Stimulated activated naive CD8-positive, alpha-beta T cell treated with anti-CD3 and anti-CD28 coated beads, Interleukin-15, amount 100 ng/mL, for 72 hours (primary cell): Measurements from ENCODE around the gene CAST.
"Not testable (repeated sequence)": the region's sequence is repeated elsewhere in the genome, so short reads cannot be mapped to it uniquely, and the experiment has no call there.

Experiments
- ATAC-seq: fragments of 150-1000 bp; cut with Tn5 transposase; 2 replicates; pipeline ENCODE4 v1.10.0; 2021; ENCODE audit warnings: mild to moderate bottlenecking, moderate library complexity
- DNase-seq, 2 donors: peaks; one replicate each; pipeline ENCODE4 v3.0.0; 2021 to 2022
- H3K27ac Mint-ChIP-seq, 2 donors: one replicate each; pipeline ENCODE4 v1.8.0; 2022; ENCODE audit warnings: mild to moderate bottlenecking in 2 of 2, mixed read lengths in 2 of 2, moderate library complexity in 2 of 2
- H3K27me3 Mint-ChIP-seq: one replicate; pipeline ENCODE4 v1.8.0; 2022; ENCODE audit warnings: mixed read lengths
- H3K4me1 Mint-ChIP-seq: one replicate; pipeline ENCODE4 v1.8.0; 2022; ENCODE audit warnings: mild to moderate bottlenecking, mixed read lengths
- H3K4me3 Mint-ChIP-seq, 2 donors: one replicate each; pipeline ENCODE4 v1.8.0; 2022; ENCODE audit warnings: mild to moderate bottlenecking in 2 of 2, mixed read lengths in 2 of 2, moderate library complexity in 1 of 2
- H3K9me3 Mint-ChIP-seq, 2 donors: one replicate each; pipeline ENCODE4 v1.8.0; 2022; ENCODE audit warnings: mixed read lengths in 2 of 2

Gene CAST, protein sequence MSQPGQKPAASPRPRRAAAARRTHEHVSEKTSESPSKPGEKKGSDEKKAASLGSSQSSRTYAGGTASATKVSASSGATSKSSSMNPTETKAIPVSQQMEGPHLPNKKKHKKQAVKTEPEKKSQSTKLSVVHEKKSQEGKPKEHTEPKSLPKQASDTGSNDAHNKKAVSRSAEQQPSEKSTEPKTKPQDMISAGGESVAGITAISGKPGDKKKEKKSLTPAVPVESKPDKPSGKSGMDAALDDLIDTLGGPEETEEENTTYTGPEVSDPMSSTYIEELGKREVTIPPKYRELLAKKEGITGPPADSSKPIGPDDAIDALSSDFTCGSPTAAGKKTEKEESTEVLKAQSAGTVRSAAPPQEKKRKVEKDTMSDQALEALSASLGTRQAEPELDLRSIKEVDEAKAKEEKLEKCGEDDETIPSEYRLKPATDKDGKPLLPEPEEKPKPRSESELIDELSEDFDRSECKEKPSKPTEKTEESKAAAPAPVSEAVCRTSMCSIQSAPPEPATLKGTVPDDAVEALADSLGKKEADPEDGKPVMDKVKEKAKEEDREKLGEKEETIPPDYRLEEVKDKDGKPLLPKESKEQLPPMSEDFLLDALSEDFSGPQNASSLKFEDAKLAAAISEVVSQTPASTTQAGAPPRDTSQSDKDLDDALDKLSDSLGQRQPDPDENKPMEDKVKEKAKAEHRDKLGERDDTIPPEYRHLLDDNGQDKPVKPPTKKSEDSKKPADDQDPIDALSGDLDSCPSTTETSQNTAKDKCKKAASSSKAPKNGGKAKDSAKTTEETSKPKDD

GRCh38 chr5:96661855-96662724, at the start of gene CAST:
Gene CAST (plus strand): TSS chr5:96662376. CDS start chr5:96662423, 47 bp downstream.
- H3K4me1 Mint-ChIP-seq: peaks cover 44% of the 10 kb centered on the region
- peak within 1 kb of the TSS; percentile 95 to 98 for H3K4me3 Mint-ChIP-seq
- ATAC-seq (peak; percentile 83), DNase-seq (peak; percentile 79 to 83)
- peak within 1 kb of the TSS; percentile 95 to 97 for H3K27ac Mint-ChIP-seq
- H3K27me3 Mint-ChIP-seq: peaks cover 10% of the 10 kb centered on the region
- no peaks in the 10 kb centered on the region for H3K9me3 Mint-ChIP-seq

DNA sequence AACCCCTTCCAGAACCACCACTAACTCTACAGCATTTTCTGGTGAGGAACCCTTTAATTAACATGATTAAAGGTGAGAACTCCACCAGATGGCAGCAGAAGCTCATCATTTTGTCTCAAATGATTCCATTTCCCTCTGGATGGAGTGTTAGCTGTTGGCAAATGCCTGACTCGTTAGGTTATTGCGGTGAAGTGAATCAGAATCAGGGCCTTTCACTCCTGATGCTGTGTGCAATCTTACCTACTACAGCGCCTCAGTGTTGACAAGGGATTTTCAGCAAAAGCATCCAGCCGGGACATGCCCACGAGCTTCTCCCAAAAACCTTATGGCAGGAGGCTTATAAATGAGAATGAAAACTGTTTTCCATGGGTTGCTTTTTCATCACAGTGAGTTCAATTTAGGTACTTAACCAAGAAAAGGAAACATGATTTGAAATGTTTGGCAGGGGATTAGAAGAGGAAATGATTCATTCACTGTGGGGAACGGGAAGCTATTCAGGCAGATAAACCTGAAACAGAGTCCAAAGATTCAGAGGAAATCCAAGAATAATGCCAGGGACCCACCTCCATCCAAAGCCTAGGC, 48.0 kb upstream of the CAST start:
- no peak overlapping the region for H3K4me3 Mint-ChIP-seq
- peak; percentile 60 for ATAC-seq
- H3K27me3 Mint-ChIP-seq: peaks cover 41% of the 10 kb centered on the region
- H3K4me1 Mint-ChIP-seq: peaks cover 5% of the 10 kb centered on the region
- peaks cover 0 to 4% of the 10 kb centered on the region in 2 donors for H3K9me3 Mint-ChIP-seq
- DNase-seq: peak; percentile 17 to 34
- H3K27ac Mint-ChIP-seq: peak overlapping the region in 1 of 2 donors; percentile 48

DNA sequence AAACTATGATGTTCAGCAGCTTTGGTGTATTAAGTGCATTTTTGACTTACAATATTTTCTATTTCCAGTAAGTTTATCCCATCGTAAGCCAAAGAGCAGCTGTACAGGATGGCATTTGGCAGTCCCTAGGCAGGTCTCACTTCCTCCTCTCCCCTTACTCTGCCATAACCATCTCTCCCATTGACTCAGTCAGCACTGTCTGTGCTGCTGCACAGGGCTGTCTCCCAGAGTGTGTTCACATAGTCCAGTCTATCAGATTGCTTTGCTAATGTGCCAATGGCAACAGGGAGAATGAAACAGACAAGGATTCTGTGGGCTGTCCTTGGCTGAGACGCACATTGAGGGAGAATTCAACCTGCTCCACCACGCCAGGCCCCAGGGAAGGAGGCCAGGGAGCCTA, 47.0 kb upstream of the CAST start:
- peaks cover 5% of the 10 kb centered on the region for H3K4me1 Mint-ChIP-seq
- no peak overlapping the region for H3K4me3 Mint-ChIP-seq
- ATAC-seq (no peak), DNase-seq (no peak)
- no peak overlapping the region for H3K27ac Mint-ChIP-seq
- peaks cover 0 to under 1% of the 10 kb centered on the region in 2 donors for H3K9me3 Mint-ChIP-seq
- H3K27me3 Mint-ChIP-seq: peaks cover 36% of the 10 kb centered on the region

- Mint-ChIP-seq H3K27ac (no peak overlapping the region), H3K4me1 (peaks cover 5% of the 10 kb centered on the region), H3K4me3 (no peak overlapping the region), H3K27me3 (peaks cover 21% of the 10 kb centered on the region), H3K9me3 (no peaks in the 10 kb centered on the region)
- DNase-seq: no peak
- no peak for ATAC-seq
Measured at GRCh38 chr5:96616801-96617200, 45.4 kb upstream of the CAST start.

DNA sequence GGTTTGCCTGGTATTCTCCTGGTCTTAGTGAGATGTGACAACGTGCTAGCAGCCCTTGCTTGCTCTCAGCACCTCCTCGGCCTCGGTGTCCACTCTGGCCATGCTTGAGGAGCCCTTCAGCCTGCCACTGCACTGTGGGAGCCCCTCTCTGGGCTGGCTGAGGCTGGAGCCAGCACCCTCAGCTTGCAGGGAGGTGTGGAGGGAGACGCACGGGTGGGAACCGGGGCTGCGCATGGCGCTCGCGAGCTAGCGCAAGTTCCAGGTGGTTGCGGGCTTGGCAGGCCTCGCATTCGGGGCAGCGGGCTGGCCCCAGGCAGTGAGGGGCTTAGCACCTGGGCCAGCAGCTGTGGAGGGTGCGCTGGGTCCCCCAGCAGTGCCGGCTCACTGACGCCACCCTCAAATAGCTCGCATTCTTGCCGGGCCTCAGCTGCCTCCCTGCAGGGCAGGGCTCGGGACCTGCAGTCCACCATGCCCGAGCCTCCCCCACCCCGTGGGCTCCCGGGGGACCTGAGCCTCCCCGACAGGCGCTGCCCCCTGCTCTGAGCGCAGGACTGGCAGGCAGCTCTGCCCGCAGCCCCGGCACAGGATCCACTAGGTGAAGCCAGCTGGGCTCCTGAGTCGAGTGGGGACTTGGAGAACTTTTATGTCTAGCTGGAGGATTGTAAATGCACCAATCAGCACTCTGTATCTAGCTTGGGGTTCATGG, 43.7 kb upstream of the CAST start:
- H3K9me3 Mint-ChIP-seq, H3K4me3 Mint-ChIP-seq, H3K4me1 Mint-ChIP-seq, H3K27me3 Mint-ChIP-seq, DNase-seq, H3K27ac Mint-ChIP-seq: not testable (repeated sequence)
- ATAC-seq: peak; percentile 44

DNA sequence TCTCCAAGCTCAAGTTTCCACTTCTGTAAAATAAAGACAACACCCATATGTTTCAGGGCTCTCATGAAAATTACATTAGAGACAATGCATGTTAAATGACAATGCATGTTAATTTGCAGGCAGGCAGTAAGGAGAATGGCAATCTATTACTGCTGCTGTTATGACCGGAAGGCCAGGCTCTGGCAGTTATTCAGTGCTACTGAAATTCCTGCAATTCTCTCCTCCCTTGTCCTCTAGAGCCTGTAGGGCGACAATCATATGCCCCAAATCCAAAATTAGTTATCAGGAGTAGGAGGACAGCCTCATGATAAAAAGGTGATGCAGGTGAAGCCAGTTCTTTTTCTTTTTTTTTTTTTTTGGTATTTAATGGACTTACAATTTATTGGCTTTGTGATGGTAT, 42.2 kb upstream of the CAST start:
- Mint-ChIP-seq H3K27me3 (peaks cover 9% of the 10 kb centered on the region), H3K9me3 (no peaks in the 10 kb centered on the region), H3K27ac (no peak overlapping the region), H3K4me3 (no peak overlapping the region), H3K4me1 (no peaks in the 10 kb centered on the region)
- DNase-seq (no peak), ATAC-seq (no peak)

DNA sequence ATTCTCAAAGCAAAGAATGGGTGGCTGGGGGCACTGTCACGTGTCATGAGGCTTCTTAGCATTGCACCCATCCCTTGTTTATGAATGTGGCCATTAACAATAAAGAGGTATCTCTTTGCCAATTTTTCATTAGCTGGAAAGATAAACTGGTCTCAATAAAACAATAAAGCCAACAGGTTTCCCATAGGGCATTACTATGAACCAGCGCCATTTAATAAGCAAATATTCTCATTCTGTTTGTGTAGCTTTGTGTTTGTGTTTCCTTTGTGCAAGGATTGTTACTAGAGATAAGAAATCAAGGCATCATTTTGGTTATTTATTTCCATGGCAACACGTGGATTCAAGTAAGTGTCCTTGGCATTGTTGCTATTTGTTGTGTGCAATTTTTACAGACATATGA, 37.6 kb upstream of the CAST start:
- peaks cover 6% of the 10 kb centered on the region for H3K4me1 Mint-ChIP-seq
- H3K27me3 Mint-ChIP-seq: peaks cover 14% of the 10 kb centered on the region
- no peak for DNase-seq
- H3K9me3 Mint-ChIP-seq: no peaks in the 10 kb centered on the region
- ATAC-seq: no peak
- H3K4me3 Mint-ChIP-seq: no peak overlapping the region
- no peak overlapping the region for H3K27ac Mint-ChIP-seq

- Mint-ChIP-seq H3K4me3 (no peak overlapping the region), H3K27me3 (peaks cover 14% of the 10 kb centered on the region), H3K27ac (no peak overlapping the region), H3K4me1 (peaks cover 6% of the 10 kb centered on the region), H3K9me3 (no peaks in the 10 kb centered on the region)
- DNase-seq (no peak), ATAC-seq (no peak)
Measured at GRCh38 chr5:96625365-96625764, 36.8 kb upstream of the CAST start.

DNA sequence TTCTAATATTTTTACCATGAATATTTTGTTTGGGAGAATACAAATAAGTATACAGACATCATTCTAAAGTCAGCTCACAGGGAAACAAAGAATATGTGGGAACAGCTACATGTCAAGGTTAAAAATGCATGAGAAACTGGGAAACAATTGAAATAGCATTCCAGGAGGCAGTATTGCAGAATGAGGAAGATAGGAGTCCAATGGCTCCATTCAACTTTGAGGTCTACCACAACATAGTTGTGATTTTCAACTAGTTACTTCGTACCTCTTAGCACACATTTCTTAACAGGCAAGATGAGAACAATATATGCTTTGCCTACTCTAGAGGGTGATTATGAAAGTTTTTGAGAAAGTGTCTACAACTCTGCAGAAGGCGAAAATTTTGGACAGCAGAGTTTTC, 35.2 kb upstream of the CAST start:
- H3K9me3 Mint-ChIP-seq: no peaks in the 10 kb centered on the region
- no peak for ATAC-seq
- H3K4me3 Mint-ChIP-seq: no peak overlapping the region

DNA sequence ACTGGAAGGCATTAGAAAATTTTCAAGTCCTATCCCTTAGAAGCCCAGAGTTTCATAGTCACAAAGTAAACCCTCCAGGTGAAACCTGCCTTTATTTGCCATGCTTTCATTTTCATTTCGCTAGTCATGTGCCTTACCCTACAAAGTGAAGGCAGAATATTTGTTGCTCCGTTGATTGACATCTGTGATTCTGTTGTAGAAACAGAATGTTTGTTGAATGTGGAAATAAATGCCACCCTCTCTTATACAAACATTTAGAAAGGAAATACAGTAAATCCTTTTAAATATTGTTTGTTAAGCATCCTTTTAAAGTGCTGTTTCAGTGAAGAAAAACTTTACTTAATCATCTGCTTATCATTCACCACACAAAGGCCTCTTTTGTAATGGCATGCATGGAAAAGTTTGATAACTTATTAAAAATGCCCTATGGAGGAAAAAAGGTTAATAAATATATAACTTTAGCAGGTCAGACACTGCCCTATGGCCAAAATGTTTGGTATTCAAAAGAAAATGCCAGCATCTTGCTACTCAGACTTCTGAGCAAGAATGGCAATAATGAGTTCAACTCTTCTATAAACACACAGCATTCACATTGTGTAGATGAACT, 34.3 kb upstream of the CAST start:
- DNase-seq (no peak), ATAC-seq (no peak)
- no peaks in the 10 kb centered on the region for H3K9me3 Mint-ChIP-seq
- peaks cover 14% of the 10 kb centered on the region for H3K27me3 Mint-ChIP-seq
- no peak overlapping the region for H3K27ac Mint-ChIP-seq
- no peak overlapping the region for H3K4me3 Mint-ChIP-seq
- peaks cover 6% of the 10 kb centered on the region for H3K4me1 Mint-ChIP-seq

More for the DNA sequence above, 35.2 kb upstream of the CAST start:
- H3K27me3 Mint-ChIP-seq: peaks cover 14% of the 10 kb centered on the region
- H3K27ac Mint-ChIP-seq: no peak overlapping the region
- peaks cover 6% of the 10 kb centered on the region for H3K4me1 Mint-ChIP-seq
- DNase-seq: no peak

GRCh38 chr5:96628406-96628805, 33.8 kb upstream of the CAST start:
- Mint-ChIP-seq H3K4me3 (no peak overlapping the region), H3K27me3 (peaks cover 14% of the 10 kb centered on the region), H3K27ac (no peak overlapping the region), H3K4me1 (peaks cover 6% of the 10 kb centered on the region), H3K9me3 (no peaks in the 10 kb centered on the region)
- ATAC-seq: no peak
- no peak for DNase-seq

DNA sequence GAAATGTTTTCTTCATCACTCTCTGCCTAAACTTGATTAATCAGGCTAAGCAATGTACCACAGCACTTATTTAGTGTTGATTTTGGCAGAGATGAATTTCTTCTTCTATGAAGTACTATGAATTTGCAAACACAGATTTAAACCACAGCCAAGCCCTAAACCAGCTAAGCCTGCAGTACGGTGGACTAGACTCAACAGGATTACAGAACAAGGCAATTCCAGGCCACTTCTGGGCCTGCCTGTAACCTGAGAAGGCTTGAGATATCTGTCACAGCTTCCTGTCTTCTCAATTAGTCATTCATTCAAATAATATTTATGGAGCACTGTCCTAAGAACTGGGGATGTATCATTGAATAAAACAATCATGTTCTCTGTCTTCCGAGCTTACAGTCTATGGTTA, 32.4 kb upstream of the CAST start:
- peaks cover 6% of the 10 kb centered on the region for H3K4me1 Mint-ChIP-seq
- H3K9me3 Mint-ChIP-seq: no peaks in the 10 kb centered on the region
- H3K4me3 Mint-ChIP-seq: no peak overlapping the region
- DNase-seq (no peak), ATAC-seq (no peak)
- peaks cover 18% of the 10 kb centered on the region for H3K27me3 Mint-ChIP-seq
- no peak overlapping the region for H3K27ac Mint-ChIP-seq

DNA sequence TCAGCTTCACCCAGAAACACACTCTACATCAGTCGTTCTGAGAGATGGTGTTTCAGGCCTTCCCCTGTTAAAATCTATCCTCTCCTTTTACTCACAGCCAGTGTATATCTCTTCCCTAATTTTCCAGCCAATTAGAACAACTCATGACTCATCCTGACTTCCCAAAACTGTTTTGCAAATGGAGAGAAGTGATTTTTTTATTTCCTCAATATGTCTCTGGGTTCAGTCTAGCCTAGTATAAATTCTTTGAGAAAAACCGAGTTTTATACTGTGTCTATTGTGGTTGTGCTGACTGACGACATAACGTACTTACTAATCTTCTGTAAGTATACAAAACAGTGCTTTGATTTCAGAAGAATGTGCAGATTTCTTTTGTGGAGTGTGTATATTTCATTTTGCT, 28.4 kb upstream of the CAST start:
- H3K4me3 Mint-ChIP-seq: no peak overlapping the region
- ATAC-seq (no peak), DNase-seq (no peak)
- no peak overlapping the region for H3K27ac Mint-ChIP-seq
- H3K27me3 Mint-ChIP-seq: peaks cover 9% of the 10 kb centered on the region
- H3K4me1 Mint-ChIP-seq: no peaks in the 10 kb centered on the region
- H3K9me3 Mint-ChIP-seq: no peaks in the 10 kb centered on the region

GRCh38 chr5:96634881-96635280, 27.3 kb upstream of the CAST start:
- ATAC-seq: no peak
- DNase-seq: no peak
- Mint-ChIP-seq H3K27me3 (peaks cover 9% of the 10 kb centered on the region), H3K4me1 (no peaks in the 10 kb centered on the region), H3K9me3 (no peaks in the 10 kb centered on the region), H3K27ac (no peak overlapping the region), H3K4me3 (no peak overlapping the region)
